CD4-positive, alpha-beta T cell treated with Interferon gamma for 1 hour (primary cell): ENCODE data around the gene GPR17.

Source experiments
- DNase-seq: peaks from one replicate; pipeline ENCODE4 v3.0.0-alpha.2; 2020

The GPR17 gene

DNA sequence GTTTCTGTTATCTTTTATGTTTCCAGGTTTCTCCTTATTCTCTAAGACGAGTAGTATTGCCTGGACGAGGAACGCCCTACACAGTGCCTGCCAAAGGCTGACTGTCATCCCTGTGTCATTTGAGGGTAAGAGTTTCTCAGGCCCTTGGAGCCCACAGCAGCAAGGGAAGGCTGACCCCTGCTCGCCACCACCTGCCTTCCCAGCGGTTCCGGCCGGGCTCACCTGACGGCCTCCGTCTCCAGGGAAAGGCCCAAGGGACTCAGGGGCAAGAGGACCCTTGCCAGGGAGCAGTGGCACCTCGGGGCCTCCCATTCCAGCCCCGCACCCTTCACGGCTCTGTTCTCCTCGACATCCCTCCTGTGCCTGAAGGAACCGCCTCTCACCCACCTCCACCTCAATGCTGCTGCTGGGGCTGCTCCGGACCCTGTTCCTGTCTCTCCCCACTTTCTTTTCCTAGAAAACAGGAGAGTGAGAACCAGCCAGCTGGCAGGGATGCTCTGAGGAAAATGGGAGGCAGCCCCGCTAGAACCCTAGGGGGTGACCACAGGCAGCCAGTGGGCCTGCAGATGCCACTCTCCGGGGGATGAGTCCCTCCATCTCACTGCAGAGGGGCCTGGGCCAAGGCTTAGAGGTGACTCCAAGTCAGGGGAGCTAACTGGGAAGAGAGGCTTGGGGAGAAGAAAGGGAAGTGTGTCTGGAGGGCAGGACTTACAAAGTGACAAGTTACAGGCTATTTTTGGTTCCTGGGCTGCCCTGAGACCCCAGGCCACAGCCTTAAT lies 27.5 kb downstream of the GPR17 start:
- DNase-seq: no peak

DNA sequence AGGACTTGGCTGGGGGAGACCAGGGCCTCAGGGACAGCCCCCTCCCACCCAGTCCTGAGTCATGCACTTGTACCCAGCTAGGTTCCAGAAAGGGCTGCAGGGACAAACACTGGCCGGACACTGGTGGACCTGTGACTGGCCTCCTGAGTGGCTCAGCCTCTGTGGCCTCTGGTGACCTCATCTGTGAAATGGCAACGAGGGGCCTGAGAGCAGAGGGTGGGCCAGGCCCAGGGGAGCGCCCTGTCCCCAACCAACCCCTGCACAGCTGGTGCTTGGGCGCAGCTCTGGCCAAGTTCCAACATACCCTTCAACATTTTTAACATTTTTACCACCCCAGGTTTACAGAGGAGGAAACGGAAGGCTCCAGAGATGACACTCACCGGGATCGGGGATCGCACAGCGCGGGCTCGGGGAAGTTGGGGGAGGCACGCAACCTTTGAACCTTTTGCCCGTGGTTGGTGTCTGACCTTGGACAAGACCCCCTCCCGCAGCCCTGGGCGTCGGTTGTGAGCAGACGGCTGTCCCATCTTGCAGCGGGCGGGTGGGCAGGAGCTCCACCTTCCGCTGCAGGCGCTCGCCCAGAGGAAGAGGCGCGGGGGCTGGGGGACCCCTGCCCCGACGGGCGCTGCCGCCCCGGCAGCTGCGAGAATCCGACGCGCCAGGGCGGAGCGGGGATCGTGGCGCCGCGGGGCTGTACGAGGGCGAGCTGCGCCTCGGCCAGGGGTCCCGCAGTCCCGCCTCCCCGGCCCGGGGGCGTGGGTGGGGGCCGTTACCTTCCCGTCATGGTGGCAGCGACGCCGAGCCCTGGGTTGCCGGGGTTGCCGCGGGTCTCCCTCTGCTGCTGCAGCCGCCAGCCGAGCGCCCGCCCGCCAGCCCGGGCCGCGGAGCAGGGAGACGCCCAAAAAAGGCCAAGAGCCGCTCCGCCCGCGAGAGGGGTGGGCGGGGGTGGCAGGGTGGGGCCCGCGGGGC lies 28.6 kb downstream of the GPR17 start:
- DNase-seq: no peak

DNA sequence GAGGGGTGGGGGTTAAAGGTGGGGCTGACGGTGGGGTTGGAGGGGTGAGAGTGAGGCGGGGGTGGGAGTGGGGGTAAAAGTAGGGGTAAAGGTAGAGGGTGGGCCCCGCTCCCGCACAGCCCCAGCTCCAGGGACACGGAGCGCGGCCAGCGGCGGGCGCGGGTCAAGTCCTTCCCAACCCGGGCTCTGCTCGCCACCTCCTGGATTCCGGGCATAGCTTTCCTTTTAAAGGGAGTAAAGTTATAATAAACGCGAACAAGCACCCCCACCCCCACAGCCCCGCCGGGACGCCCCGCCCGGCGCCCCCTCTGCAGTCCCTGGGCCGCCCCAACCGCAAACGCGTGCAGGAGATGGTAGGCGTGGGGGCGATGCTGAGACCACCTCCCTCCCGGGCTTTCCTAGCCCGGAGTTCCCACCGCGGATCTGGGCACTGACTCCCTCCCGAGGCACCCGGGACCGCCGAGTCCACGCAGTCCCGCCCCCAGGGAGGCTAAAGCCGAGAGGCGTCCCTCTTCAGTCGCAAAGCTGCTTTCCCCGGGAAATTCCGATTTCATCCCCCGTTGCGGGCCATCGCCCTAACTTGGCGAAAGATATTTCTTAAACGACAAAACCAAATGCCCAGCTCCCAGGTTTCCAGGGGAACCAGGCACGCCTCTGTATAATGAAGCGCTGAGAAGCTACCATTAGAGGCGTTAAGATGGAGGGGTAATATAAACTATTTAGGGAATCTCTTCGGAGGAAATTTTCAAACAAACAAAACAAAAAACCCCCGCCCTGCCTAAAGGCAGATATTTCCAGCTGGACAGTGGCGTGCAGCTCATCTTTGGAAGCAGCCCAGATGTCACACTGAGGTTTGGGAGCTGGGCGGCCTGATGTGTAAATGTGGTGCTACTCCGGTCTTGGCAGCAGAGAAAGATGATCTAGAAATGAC lies 29.6 kb downstream of the GPR17 start, which contains the start of gene LIMS2:
Gene LIMS2, minus strand, starts transcription at position 200 of the 931 bp plus-strand sequence. CDS start 506 bp downstream, outside the sequence.
- DNase-seq: no peak

DNA sequence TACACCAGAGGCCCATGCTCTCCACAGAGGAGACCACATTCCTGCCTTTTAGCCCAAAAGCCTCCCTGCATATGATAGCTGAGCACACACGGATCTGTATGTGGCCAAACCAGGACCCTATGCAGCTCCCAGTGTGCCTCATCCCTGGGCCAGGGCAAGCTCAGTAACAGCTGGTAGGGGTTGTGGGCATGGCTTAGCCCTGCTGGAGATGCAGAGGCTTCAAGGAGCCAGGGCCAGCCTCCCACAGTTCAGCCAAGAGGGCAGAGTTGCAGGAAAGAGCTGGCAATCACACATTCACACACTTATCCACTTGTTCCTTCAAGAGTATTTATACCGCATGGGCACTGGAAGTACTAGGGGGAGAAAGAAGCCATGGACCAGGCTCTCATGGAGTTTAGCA lies 31.0 kb downstream of the GPR17 start:
- DNase-seq: no peak

DNA sequence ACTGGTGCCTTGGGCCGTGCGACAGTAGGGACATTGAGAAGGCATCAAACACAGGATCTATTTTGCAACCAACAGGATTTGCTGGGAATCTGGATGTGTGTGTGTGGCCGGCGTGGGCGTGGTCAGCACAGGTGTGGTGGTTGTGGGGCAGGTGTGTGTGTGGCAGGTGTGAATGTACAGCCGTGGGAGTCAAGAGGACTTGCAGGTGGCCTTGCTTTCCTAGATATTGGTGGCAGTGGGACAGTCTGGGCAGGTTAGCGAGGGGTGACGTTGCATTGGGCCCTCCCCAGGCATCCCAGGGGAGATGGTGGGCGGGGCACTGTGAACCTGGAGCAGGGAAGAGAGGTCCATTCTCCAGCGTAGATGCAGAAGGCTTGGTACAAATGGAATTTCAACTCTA lies 32.6 kb downstream of the GPR17 start:
- DNase-seq: no peak

DNA sequence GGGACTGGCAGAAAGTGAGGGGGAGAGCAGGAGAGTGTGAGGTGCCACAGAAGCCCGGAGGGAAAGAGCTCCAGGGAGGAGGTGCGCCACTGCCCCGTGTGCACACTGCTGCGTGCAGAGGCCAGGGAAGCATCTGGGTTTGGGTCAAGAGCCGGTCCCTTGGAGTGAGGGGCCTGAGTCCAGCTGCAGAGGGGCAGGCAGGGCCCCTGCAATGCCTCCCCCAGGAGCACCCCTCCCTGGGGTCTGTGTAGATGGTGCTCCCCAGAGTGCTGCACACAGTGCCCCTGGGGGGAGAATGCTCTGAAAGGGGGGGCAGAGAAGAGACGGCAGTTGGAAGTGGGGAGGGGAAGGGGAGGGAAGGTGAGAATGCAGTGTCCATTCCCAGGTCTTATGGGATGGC lies 33.0 kb downstream of the GPR17 start:
- no peak for DNase-seq

DNA sequence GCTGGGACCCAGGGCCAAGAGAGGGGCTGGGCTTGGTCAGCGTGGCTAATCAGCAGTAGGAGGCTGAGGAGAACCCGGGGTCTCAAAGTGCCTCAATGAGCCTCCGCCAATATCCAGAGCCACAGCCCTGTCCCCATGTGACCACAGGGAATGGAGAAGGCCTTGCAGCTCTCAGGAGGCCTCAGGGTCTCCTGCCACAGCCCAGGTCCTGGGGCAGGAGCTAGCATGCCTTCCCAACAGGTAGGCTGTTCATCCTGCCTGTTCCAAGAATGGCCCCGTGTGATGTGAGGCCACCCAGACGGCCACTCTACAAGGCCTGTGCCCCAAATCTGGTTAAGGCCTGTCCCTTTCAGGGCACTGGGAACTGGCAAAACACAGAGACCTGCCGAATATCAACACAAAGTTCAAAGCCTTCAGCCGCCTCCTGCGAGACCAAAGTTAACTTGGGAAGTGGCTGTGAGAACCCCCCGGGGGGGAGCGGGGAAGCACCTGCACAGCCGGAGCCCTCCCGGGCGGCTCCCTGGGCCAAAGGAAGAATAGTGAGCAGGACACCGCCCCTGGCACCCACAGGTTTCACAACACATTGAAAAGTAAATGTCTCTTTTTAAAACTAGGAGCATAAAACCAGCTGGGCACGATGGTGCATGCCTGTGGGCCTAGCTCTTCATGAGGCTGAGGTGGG lies 33.9 kb downstream of the GPR17 start:
- DNase-seq: no peak

DNA sequence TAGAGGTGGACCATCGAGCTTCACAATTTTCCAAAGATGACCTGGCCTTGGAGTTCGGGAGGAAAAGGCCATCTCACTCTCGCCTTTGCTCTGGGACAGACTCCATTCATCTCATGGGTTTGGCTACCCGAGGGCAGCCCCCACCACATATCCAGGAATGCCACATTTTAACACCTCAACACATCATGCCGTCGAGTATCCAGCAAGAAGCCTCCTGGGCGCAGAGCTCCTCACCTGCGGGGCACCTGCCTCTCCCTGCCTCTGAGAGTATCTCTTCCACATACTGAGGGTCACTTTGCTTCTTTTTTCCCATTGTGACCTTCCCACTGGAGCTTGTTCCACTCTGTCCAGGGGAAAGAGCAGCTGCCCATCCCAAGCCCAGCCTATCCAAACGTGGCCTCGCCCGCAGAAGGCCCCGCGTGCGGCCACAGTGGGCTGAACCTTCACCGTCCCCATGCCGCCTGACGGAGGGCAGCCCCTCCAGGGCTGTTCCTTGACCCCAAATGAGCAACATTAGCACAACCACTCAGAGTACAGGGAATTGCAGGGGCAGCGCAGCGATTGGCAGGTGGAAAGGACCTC lies 34.8 kb downstream of the GPR17 start:
- DNase-seq: no peak

DNA sequence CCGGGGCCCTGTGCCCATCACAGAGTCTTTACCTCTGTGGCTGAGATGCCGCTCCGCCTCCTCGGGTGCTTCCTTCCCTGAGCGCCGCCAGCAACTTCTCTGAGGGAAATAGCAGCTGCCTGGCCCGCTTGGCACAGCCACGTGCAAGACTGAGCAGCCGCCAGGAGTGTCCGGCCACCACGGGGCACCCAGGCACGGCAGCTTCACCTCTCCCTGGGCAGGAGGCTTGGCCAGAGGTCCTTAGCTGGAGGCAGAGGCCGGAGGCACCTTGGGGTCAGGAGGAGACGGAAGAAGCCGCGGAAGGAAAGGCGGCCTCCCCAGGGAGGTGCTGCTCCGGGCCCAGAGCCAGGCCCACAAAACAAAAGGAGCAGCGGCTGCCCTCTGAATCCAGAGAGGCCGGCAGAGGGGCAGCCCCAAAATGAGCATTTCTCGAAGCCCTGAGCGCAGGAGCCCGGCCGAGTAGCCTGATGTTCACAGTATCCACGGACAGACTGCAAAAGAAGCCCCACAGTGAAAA lies 35.4 kb downstream of the GPR17 start:
- DNase-seq: no peak

DNA sequence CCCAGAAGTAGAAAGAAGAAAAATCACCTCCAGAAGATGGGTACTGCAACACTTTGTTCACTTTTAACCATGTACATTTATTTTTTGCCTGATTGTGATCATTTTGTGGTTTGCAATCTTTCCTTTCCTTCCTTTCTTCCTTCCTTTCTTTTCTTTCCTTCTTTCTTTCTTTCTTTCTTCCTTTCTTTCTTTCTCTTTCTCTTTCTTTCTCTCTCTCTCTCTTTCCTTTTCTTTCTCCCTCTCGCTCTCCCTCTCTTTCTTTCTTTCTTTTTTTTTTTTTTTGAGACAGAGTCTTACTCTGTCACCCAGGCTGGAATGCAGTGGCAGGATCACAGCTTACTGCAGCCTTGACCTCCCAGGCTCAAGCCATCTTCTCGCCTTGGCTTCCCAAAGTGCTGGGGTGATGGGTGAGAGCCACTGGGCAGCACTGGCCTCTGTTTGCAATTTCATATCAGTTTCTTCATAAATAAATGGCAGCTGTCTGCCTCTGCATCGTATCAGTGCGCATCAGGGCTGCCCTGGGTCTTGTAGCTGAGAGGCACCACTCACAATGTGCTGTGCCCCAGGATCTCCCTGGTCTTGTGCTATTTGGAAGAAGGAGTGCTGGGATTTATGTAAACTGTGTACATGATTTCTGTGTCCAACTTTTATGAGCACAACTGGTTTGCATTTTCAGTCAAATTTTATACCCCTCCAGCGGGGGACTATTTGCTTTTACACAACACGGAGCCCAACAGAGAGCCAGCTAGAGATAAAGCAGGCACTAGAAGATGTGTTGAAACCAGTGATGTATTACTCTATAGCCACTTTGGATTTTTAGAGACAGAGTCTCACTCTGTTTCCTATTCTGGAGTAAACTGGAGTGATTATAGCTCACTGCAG lies 36.3 kb downstream of the GPR17 start:
- no peak for DNase-seq

DNA sequence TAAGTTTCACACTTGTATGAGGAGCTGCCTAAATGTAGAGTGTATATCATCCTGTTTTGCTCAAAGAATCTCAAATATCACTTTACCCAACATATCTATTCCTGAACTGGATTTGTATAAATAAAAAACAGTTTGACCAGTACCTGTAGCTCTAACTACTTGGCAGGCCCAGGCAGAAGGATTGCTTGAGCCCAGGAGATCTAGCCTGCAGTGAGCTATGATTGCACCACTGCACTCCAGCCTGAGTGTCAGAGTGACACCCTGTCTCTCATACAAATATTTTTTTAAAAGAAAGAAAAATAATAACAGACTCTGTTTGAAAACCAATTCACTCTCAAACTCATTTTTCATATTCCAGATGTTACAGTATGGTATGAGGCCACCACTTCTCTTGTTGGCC lies 37.1 kb downstream of the GPR17 start:
- DNase-seq: no peak

DNA sequence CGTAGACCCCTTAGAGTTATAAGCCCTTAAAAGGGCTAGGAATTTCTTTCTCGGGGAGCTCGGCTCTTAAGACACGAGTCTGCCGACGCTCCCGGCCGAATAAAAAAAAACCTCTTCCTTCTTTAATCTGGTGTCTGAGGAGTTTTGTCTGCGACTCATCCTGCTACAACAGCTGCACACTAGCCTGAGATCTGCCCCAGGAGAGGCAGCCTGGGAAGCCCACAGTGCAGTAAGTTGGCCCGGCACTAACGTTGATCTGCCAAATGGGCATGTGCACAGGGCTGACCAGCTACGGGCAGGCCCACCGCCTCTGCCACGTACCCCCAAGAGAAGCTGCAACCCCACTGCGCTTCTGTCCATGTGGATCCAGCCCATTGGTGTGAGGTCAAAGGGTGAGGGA lies 37.8 kb downstream of the GPR17 start:
- no peak for DNase-seq

DNA sequence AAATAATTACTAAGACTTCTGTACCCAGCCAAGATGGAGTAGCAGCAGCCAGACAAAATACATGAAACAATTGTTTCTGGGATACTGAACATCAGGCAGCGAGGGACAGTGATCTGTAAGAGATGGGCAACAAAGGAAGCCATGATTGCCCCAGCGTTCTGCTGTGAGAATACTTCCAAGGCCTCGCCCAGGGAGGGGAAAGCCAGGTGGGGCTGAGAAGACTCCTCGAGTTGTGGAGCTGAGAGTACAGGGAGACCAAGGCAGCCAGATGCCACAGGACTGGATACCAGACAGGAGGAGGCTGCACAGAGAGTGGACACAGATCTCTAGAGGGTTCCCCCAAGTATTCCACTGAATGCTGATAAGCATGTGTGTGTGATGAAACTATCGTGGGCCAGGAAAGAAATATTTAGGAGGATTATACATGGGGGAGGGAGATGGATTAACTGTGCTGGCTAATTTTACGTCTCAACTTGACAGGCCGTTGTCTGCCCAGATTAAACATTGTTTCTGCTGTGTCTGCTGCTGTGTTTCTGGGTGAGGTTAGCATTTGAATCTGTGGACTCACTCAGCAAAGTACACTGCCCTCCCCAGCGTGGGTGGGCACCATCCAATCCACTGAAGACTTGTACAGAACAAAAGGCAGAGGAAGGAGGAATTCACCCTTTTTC lies 39.6 kb downstream of the GPR17 start:
- no peak for DNase-seq

DNA sequence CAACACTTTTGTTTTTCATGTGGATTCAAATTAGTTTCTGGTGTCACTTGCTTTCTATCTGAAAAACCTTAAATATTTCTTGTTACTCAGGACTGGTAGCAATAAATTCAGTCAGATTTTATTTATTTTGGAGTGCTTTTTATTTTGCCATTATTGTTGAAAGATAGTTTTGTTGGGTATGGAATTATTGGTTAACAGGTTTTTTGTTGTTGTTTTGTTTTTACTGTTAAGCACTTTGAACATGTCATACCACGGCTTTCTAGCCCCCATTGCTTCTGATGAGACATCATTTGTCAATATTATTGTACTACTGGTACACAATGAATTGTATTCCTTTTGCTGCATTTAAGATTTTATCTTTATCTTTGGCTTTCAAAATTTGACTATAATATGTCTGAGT lies 42.5 kb downstream of the GPR17 start:
- no peak for DNase-seq

DNA sequence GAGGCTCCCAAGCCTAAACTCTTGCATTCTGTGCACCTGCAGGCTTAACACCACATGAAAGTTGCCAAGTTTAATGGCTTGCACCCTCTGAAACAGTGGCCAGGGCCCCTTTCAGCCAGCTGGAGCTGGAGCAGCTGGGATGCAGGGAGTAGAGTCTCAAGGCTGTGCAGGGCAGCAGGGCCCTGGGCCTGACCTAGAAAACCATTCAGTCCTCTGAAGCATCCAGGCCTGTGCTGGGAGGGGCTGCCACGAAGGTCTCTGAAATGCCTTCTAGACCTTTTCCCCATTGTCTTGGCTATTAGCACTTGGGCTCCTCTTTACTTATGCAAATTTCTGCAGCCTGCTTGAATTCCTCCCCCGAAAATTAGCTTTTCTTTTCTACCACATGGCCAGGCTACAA lies 44.7 kb downstream of the GPR17 start:
- no peak for DNase-seq

DNA sequence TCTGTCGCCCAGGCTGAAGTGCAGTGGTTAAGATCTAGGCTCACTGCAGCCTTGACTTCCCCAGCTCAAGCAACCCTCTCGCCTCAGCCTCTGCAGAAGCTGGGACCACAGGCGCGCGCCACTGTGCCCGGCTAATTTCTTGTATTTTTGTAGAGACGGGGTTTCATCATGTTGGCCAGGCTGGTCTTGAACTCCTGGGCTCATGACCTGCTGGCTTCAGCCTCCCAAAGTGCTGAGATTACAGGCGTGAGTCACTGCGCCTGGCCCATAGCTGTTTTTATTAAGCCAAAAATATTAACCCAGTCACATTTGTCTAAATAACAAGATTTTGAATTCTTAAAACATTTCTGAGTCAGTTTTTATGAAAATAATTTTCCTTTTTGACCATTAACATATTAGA lies 49.0 kb downstream of the GPR17 start:
- no peak for DNase-seq

DNA sequence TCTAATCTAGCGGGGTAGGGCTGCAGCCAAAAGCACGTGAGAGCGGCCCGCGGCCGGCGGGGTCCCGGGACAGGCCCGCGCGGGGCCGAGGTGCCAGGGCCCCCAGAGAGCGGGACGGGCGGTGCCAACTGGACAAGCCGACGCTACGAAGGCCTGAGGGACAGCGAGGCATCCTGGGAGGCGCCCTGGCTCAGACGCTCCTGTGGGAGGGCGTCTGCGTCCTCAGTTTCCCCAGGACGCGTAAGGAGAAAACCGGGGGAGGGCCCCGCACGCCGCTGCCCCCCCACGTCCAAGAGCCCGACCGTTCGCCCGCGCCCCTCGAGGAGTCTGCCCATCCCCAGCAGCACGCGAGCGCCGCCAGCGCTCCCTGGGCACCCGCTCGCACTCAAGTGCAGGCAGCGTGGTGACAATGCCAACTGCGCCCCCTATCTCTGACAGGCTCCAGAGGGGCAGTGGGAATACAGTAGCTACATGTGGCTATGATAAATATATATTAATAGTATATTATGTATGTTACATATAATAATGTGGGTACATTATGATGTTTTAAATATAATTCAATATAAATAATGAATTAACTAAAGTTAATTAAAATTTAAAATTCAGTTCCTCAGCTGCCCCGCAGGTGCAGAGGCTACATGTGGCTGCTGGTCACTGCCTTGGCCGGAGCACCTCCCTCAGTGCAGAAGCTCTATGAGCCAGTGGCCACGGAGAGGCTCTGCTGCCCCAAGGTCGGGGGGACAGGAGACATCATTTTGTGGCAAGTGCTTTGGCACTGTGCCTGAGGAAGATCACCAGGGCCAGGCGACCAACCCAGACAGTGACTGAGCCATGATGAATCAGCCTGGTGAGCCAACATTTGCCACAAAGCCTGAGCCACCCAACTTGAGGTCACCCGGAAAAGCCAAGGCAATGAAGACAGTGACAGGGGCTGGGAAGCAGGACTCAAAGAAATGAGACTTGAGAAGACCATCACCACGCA lies 49.8 kb downstream of the GPR17 start:
- no peak for DNase-seq

DNA sequence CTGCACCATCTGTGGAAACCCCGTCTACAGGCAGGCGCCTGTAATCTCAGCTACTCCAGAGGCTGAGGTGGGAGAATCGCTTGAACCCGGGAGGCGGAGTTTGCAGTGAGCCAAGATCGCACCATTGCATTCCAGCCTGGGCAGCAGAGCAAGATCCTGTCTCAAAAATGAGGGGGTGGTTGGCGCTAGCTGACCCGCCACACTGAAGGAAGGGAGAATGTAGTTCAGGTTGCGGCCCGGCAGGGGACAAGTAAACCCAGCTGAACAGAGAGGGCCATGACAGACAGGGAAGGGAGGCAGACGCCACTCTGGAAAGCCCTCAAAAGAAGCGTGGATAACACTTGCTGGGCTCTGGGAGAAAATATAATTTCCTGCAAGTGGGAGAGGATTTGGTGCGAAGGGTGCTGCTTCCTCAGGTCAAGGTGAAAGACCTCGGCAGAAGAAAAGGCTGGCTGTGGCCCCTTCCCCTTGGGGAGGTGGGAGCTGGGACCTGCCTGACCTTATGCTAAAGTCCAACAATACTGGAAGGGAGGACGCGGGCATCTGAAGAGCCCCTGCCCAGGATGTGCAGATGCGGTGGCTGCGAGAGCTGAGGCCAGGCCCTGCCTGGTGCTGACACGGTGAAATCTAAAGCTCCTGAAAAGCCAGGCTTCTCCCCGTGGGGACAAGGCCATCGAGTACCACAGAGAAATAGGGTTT lies 51.7 kb downstream of the GPR17 start:
- no peak for DNase-seq
